ENCODE results near the gene OR6P1.

DNA sequence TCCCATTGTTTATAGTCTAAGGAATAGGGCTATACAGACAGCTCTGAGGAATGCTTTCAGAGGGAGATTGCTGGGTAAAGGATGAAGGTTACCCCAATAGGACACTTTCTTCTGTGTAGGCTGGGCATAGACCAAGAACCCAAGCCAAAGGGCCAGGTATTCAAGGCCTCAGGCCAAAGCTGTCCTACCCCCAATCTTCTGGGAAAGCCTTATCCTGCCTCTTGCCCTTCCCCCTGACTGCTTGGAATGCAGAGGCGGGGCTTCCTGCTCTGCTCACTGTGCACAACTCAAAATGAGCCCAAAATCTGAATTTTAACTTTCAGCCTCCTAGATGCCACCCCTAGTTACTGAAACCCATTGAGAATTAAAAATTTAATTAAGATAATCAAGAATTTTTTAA, 36.9 kb upstream of the OR6P1 start:
- TF ChIP-seq, protein P1, sequence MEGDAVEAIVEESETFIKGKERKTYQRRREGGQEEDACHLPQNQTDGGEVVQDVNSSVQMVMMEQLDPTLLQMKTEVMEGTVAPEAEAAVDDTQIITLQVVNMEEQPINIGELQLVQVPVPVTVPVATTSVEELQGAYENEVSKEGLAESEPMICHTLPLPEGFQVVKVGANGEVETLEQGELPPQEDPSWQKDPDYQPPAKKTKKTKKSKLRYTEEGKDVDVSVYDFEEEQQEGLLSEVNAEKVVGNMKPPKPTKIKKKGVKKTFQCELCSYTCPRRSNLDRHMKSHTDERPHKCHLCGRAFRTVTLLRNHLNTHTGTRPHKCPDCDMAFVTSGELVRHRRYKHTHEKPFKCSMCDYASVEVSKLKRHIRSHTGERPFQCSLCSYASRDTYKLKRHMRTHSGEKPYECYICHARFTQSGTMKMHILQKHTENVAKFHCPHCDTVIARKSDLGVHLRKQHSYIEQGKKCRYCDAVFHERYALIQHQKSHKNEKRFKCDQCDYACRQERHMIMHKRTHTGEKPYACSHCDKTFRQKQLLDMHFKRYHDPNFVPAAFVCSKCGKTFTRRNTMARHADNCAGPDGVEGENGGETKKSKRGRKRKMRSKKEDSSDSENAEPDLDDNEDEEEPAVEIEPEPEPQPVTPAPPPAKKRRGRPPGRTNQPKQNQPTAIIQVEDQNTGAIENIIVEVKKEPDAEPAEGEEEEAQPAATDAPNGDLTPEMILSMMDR (IDR thresholded peaks at IDR 0.05) = no peak
- TF ChIP-seq, protein P2, sequence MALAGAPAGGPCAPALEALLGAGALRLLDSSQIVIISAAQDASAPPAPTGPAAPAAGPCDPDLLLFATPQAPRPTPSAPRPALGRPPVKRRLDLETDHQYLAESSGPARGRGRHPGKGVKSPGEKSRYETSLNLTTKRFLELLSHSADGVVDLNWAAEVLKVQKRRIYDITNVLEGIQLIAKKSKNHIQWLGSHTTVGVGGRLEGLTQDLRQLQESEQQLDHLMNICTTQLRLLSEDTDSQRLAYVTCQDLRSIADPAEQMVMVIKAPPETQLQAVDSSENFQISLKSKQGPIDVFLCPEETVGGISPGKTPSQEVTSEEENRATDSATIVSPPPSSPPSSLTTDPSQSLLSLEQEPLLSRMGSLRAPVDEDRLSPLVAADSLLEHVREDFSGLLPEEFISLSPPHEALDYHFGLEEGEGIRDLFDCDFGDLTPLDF (CRISPR knock-in tag; IDR thresholded peaks at IDR 0.05) = no peak
- TF ChIP-seq TP53 (CRISPR knock-in tag; IDR thresholded peaks at IDR 0.05) = no peak
- no peak for TF ChIP-seq JUN (CRISPR knock-in tag; IDR thresholded peaks at IDR 0.05)
- TF ChIP-seq, protein P3, sequence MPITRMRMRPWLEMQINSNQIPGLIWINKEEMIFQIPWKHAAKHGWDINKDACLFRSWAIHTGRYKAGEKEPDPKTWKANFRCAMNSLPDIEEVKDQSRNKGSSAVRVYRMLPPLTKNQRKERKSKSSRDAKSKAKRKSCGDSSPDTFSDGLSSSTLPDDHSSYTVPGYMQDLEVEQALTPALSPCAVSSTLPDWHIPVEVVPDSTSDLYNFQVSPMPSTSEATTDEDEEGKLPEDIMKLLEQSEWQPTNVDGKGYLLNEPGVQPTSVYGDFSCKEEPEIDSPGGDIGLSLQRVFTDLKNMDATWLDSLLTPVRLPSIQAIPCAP (CRISPR knock-in tag; IDR thresholded peaks at IDR 0.05) = no peak
- TF ChIP-seq TEAD4 (CRISPR knock-in tag; IDR thresholded peaks at IDR 0.05) = no peak

All from WTC11 (cell line).